Progenitor cell of endocrine pancreas (in vitro differentiated cells): ENCODE data around the gene MBD5. TPM values are rescaled to one million over a fixed set of nuclear protein-coding genes. Genes with fewer than 3 reads are reported as not detected.

ENCODE experiments used
- DNase-seq: peaks from one replicate; pipeline ENCODE4 v3.0.0; 2021; ENCODE audit warnings: low spot score; ENCODE audit not compliant: unreplicated experiment
- H3K27ac Mint-ChIP-seq: 2 replicates; pipeline ENCODE4 v1.8.0; 2021; ENCODE audit warnings: mild to moderate bottlenecking, moderate library complexity, mixed read lengths
- H3K27me3 Mint-ChIP-seq: 2 replicates; pipeline ENCODE4 v1.8.0; 2021; ENCODE audit warnings: mixed read lengths
- H3K36me3 Mint-ChIP-seq: 2 replicates; pipeline ENCODE4 v1.8.0; 2022; ENCODE audit warnings: mixed read lengths; ENCODE audit not compliant: insufficient read depth
- H3K4me1 Mint-ChIP-seq: 2 replicates; pipeline ENCODE4 v1.8.0; 2021; ENCODE audit warnings: low read depth, mixed read lengths
- H3K4me3 Mint-ChIP-seq: 2 replicates; pipeline ENCODE4 v1.8.0; 2021; ENCODE audit warnings: low read depth, mild to moderate bottlenecking, moderate library complexity, mixed read lengths
- H3K9me3 Mint-ChIP-seq: 2 replicates; pipeline ENCODE4 v1.8.0; 2021; ENCODE audit warnings: low read depth, mixed read lengths
- total RNA-seq: library from RNA; stranded (reverse); gene quantifications from 2 replicates; pipeline ENCODE4 v1.2.1, GENCODE V29; 2021
- TF ChIP-seq, protein P1 (sequence below): fragments of 200-600 bp; sonication (generic); IDR thresholded peaks from one replicate; pipeline ENCODE4 v1.5.0; 2021; ENCODE audit warnings: antibody characterized with exemption, mild to moderate bottlenecking; ENCODE audit not compliant: unreplicated experiment

MBD5 gene
- total RNA-seq, 1 donor from 2014 or later = 65.6 TPM

DNA sequence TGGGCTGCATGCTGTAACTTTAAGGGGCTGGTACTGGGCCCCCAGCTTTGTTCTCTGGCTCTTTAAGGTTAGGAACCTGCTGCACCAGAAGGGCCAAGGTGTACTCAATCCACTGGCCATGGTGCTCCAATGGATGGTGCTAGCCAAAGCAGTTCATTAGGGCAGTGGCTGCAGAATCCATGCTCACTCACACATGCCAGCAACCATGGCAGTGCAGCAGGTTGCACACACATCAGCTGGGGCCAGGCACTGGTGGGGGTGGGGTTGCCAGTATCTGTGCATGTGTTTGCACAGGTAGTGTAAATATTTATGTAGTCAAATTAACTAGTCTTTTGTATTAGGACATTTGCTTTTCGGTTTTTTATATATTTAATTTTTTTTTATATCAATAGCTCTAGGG is 395.4 kb downstream of the MBD5 start:
- Mint-ChIP-seq H3K9me3 (peaks cover 50% of the 10 kb centered on the region), H3K27me3 (no peaks in the 10 kb centered on the region), H3K4me3 (no peak overlapping the region), H3K4me1 (no peaks in the 10 kb centered on the region), H3K36me3 (peaks cover 30% of the 10 kb centered on the region), H3K27ac (no peak overlapping the region)
- no peak for DNase-seq
- TF ChIP-seq, protein P1, sequence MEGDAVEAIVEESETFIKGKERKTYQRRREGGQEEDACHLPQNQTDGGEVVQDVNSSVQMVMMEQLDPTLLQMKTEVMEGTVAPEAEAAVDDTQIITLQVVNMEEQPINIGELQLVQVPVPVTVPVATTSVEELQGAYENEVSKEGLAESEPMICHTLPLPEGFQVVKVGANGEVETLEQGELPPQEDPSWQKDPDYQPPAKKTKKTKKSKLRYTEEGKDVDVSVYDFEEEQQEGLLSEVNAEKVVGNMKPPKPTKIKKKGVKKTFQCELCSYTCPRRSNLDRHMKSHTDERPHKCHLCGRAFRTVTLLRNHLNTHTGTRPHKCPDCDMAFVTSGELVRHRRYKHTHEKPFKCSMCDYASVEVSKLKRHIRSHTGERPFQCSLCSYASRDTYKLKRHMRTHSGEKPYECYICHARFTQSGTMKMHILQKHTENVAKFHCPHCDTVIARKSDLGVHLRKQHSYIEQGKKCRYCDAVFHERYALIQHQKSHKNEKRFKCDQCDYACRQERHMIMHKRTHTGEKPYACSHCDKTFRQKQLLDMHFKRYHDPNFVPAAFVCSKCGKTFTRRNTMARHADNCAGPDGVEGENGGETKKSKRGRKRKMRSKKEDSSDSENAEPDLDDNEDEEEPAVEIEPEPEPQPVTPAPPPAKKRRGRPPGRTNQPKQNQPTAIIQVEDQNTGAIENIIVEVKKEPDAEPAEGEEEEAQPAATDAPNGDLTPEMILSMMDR = no peak

DNA sequence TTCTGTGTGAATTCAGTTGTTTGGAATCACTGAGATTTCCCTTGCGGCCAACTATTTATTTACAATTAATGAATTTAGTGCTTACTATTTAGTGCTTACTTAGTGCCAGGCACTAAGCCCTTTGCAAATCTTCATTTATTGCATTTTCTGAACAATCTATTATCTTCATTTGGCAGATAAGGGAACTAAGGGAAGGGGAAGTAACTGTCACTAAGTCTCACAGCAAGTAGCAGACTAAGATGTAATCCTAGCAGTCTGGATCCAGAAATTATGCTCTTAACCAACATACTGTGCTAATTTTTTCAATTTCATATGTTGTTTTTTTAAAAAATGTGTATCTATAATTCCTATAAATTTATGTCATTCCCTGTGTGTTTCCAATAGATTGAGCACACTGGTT is 409.2 kb downstream of the MBD5 start:
- no peak for DNase-seq
- Mint-ChIP-seq H3K27ac (no peak overlapping the region), H3K36me3 (peaks cover 7% of the 10 kb centered on the region), H3K4me1 (no peaks in the 10 kb centered on the region), H3K27me3 (no peaks in the 10 kb centered on the region), H3K9me3 (peaks cover 24% of the 10 kb centered on the region), H3K4me3 (no peak overlapping the region)
- TF ChIP-seq, protein P1 = no peak

DNA sequence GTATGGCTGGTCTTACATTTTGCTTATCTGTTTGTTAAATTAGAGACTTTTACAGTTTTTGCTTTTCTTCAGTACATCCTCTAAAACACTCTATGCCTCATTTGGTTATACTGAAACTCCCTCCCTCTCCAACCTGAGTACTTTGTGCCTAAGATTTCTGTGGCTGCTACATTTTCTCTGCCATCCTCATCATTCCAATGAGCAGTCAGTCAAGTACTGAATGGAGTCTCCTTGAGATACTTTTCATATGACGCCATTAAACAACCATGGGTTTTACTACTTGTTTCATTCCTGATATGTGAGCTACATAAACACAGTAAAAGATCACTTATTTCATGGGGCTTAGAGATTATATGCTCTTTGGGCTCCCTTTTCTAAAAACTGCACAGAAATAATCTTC is 427.0 kb downstream of the MBD5 start:
- DNase-seq = no peak
- H3K9me3 Mint-ChIP-seq = no peaks in the 10 kb centered on the region
- H3K27ac Mint-ChIP-seq = no peak overlapping the region
- no peak overlapping the region for H3K4me3 Mint-ChIP-seq
- TF ChIP-seq, protein P1 = no peak
- H3K27me3 Mint-ChIP-seq = no peaks in the 10 kb centered on the region
- H3K4me1 Mint-ChIP-seq = peaks cover 4% of the 10 kb centered on the region
- no peaks in the 10 kb centered on the region for H3K36me3 Mint-ChIP-seq

DNA sequence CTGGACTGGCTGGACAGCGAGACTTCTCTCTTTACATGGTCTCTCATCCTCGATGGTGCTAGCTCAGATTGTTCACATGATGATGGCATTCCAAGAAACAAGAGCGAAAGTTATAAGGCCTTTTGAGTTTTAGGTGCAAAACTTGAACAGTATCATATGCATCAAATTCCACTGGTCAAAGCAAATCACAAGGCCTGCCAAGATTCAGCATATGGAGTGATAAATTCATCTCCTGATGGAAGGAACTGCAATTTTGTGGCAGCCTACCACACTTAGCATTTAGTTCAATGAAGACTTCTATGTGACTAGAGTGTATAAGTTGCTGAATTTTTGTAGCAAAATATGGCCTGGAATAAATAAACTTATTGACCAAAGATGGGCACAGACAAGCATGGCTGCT is 429.6 kb downstream of the MBD5 start:
- Mint-ChIP-seq H3K27ac (no peak overlapping the region), H3K27me3 (no peaks in the 10 kb centered on the region), H3K4me1 (peaks cover 4% of the 10 kb centered on the region), H3K36me3 (no peaks in the 10 kb centered on the region), H3K9me3 (no peaks in the 10 kb centered on the region), H3K4me3 (no peak overlapping the region)
- DNase-seq = no peak
- TF ChIP-seq, protein P1 = no peak

DNA sequence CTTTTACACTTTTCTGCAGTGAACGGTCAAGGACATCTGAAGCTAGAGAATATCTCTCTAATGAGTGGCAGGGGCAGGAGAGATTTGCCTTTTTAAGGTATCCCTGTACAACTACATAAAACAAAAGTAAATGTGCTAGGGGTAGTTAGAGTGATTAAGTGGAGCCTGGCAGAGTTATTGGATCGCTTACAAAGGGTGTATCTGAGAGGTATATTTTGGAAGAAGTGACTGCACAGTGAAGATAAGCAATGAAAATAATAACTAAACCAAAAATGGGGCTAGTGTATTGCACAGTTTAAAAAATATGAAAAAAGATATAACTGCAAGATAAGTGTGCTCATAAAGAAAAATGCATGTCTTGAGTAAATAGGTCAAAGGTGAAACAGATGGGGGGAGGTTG is 430.2 kb downstream of the MBD5 start:
- TF ChIP-seq, protein P1 = no peak
- H3K4me1 Mint-ChIP-seq = peaks cover 4% of the 10 kb centered on the region
- no peaks in the 10 kb centered on the region for H3K27me3 Mint-ChIP-seq
- H3K27ac Mint-ChIP-seq = peak overlapping the region; percentile 76
- H3K9me3 Mint-ChIP-seq = no peaks in the 10 kb centered on the region
- H3K36me3 Mint-ChIP-seq = no peaks in the 10 kb centered on the region
- H3K4me3 Mint-ChIP-seq = no peak overlapping the region
- DNase-seq = no peak
